D341Med (cell line): ENCODE measurements around the gene SIK3.

Experiments
- DNase-seq: peaks from one replicate; pipeline ENCODE4 v3.0.0; 2012; ENCODE audit warnings: low spot score

Gene SIK3

GRCh38 chr11:117110294-117110950, 12.2 kb upstream of the SIK3 start:
- no peak for DNase-seq

- no peak for DNase-seq
These were observed 9.7 kb upstream of the SIK3 start for GRCh38 chr11:117107701-117108590.

GRCh38 chr11:117100556-117100955, 2.3 kb upstream of the SIK3 start:
- DNase-seq, result no peak

GRCh38 chr11:117099696-117100095, 1.5 kb upstream of the SIK3 start:
- no peak for DNase-seq

GRCh38 chr11:117097389-117098268, 599 bp downstream of the SIK3 start:
- peak; percentile 77 for DNase-seq

GRCh38 chr11:117097014-117097388, 1.2 kb downstream of the SIK3 start:
- no peak for DNase-seq

GRCh38 chr11:117096201-117096991, 1.8 kb downstream of the SIK3 start:
- DNase-seq, result no peak

GRCh38 chr11:117095284-117096161, 2.7 kb downstream of the SIK3 start:
- DNase-seq, result no peak

GRCh38 chr11:117094776-117095175, 3.5 kb downstream of the SIK3 start:
- DNase-seq, result no peak

- DNase-seq, result no peak
These were observed 5.2 kb downstream of the SIK3 start for GRCh38 chr11:117092951-117093590.

- DNase-seq, result no peak
These were observed 6.3 kb downstream of the SIK3 start for GRCh38 chr11:117091753-117092477.

- DNase-seq, result no peak
These were observed 8.0 kb downstream of the SIK3 start for GRCh38 chr11:117090111-117090706.

GRCh38 chr11:117089685-117090084, 8.5 kb downstream of the SIK3 start:
- DNase-seq, result no peak

- DNase-seq, result no peak
These were observed 10.8 kb downstream of the SIK3 start for GRCh38 chr11:117087446-117087845.

- no peak for DNase-seq
These were observed 13.2 kb downstream of the SIK3 start for GRCh38 chr11:117084992-117085391.

GRCh38 chr11:117083011-117083935, 15.0 kb downstream of the SIK3 start:
- DNase-seq, result no peak

GRCh38 chr11:117081908-117082307, 16.3 kb downstream of the SIK3 start:
- DNase-seq, result no peak

GRCh38 chr11:117080370-117080769, 17.9 kb downstream of the SIK3 start:
- no peak for DNase-seq
